HG03097 (cell line): ENCODE data around the gene CIAO1.
"Not testable (repeated sequence)": the region's sequence is repeated elsewhere in the genome, so short reads cannot be mapped to it uniquely, and the experiment has no call there.

Source experiments
- ATAC-seq: cut with Tn5 transposase; IDR thresholded peaks from one replicate; pipeline ENCODE4 v1.9.1; 2021; ENCODE audit not compliant: unreplicated experiment, low FRiP score

Gene CIAO1

DNA sequence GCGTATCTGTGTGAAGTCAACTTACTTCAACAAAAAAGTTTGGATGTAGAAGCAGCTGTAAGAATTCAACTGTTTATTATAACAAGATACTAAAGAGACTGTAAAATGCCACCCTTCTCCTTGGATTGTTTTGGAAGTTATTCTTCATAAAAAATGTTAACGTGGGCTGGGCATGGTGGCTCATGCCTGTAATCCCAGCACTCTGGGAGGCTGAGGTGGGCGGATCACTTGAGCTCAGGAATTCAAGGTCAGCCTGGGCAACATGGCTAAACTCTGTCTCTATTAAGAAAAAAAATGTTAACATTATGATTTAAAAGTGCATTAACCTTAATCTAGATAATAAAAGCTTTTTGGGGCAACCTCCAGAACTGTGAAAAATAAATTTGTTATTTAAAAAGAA, 7.7 kb downstream of the CIAO1 start:
- no peak for ATAC-seq

DNA sequence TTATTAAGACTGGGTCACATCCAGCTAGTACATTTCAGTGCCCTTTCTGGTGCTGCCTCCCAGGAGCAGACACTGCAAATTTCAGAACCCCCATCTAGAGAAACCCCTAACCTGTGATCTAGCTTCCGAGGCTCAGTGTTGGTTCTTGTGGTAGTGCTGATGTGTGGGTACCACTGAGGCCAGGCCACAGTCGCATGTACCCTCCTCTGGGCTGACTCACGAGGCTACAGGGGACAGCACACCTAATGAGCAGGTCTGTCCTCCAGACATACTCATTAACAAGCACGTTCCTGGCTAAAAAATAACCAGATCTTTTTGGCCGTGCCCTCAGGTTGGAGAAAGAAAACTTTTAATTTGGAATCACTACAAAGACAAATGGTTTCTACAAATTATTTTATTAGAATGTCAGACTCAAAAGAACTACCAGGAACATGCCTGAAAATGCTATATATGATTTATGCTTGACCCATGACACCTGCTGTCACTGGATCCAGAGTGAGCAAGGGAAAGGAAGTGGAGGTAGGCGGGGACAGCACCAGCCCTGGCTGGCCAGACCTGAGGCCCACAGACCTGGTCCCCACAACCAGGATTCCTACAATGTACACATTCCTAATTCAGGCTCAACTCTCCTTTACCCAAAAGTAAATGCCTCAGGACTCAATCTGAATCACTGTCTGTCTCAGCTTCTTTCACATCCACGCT, 8.5 kb downstream of the CIAO1 start:
- no peak for ATAC-seq

DNA sequence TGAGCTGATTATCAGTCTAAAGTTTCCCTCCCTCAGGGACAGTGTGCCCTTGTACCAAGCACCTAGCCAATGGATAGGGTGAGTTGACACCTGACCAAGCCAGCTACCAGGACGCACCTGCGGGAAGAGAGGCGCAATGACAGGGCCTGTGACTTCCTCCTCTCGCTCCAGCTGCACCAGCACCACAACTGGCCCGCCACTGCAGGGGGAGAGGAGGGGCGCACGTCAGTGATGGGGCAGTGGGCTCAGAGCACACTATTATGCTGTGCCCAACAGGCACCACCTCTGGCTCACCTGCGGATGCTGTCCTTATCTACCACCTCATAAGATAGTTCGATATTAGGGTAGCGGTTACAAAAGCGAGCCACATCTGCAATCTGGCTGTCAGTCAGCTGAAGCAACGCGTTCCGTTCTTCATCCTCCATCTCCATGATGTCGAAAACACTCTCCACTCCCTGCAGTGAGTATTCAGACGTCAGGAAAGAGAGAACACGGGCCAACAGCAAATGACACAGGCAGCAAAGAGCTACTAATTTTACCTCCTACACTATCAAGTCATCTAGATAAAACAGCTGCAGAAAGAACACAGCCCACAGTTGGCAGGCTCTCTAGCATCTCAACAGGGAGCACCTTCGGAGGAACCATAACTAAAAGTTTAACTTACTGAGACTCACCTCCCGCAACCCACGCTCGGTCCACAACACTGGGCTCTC, 10.9 kb downstream of the CIAO1 start:
- no peak for ATAC-seq

DNA sequence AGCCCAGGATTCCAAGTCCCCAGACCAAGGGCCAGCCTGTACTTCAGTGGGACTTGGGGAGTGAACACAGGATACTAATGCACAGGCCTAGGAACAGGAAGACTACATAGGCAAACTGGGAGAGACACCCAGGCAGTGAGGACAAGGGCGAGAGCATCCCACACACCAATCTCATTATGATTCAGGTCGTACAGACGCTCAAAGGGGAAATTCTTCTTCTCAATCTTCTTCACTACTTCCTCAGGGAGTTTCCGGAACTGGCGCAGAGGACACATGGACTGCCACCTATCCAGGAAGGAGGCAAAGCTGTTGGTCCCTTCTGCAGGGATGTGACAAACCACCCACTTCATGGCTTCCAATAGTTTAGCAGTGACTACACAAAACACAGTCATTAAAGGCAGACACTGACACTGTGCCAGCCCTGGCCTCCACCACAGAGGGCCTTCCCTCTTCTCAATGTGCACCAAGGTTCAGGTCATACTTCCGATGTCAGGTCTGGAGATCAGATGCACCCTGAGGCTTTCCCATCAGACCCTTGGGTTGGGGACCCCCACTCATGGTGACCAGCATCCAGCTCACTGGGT, 21.3 kb downstream of the CIAO1 start:
- no peak for ATAC-seq

DNA sequence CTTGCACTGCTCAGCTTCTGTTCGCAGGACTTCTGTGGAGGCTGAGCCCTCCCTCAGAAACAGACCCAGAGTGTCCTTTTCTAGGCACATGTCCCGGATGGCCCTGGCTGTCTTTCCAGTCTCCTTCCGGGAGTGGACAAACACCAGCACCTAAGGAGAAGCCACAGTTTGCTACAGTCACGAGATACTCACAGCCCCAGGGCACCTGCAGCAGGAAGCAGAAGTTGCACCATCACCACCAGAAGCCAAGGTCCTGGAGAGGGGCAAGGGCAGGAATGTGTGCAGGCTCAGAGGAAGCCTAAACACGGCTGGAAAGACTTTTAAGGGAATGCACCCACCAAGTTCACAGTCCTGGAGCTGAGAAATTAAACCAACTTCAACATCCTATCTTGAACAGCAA, 25.7 kb downstream of the CIAO1 start:
- ATAC-seq = no peak

DNA sequence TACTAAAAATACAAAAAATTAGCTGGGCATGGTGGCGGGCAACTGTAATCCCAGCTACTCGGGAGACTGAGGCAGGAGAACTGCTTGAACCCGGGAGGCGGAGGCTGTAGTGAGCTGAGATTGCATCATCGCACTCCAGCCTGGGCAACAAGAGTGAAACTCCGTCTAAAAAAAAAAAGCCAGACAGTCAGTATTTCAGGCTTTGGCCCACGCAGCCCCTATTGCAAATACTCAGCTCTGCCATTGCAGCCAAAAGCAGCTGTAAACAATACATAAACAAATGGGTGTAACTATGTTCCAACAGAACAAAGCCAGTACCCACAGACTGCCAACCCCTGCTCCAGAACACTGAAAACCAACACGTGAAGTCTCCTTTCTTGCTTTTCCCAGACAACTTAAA, 28.2 kb downstream of the CIAO1 start:
- not testable (repeated sequence) for ATAC-seq

DNA sequence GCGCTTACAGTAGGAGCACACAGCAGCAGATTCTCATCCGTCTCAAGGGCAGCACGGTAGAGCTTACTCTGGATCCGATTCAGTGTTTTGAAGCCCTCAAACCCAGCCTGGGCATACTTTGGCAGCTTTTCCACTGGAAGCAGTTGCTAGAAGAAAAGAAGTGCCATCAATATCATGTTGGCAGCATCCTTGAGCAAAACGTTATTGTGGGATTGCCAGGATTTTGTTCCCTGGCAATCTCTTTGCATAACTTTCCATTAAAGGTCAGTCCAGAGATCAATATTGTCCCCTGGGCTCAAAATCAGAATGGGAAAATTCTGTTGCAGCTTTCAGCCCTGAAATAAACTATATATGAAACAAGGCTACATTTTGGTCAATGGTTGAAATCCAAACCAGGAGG, 30.9 kb downstream of the CIAO1 start:
- ATAC-seq = no peak

DNA sequence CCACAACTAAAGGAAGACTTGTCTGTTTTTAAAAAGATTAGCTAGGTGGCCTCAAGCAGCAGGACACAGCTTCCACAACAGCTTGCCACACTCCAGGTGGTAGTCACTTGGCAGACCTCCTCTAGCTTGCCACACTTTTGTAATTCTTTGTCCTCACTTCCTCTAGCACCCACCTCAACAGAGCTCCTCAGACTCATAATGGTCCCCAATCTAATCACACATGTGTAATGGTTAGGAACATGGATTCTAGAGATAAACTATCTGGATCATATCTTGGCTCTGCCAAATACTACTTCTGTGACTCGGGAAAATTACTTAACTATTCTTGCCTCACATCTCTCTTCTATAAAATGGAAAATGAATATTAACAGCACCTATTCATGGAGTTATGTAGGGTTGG, 35.8 kb downstream of the CIAO1 start:
- no peak for ATAC-seq

DNA sequence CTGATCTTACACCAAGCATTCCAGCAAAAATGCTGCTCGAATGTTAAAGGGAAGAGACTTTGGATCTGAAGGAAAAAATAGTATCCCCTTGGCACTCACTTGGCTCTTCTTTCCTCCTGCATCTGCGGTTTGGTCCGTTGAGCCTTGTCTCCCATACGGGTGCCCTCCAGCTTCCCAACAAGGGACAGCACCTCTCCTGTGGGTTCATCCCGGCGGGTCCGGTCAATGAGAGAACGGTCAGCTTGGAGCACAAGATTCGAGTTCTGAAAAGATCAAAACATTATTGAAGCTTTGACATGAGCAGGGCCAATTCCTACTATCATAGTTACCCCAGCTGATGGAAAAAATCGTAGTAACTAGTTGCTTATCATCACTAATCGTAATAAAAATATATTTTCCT, 38.6 kb downstream of the CIAO1 start:
- ATAC-seq = no peak

DNA sequence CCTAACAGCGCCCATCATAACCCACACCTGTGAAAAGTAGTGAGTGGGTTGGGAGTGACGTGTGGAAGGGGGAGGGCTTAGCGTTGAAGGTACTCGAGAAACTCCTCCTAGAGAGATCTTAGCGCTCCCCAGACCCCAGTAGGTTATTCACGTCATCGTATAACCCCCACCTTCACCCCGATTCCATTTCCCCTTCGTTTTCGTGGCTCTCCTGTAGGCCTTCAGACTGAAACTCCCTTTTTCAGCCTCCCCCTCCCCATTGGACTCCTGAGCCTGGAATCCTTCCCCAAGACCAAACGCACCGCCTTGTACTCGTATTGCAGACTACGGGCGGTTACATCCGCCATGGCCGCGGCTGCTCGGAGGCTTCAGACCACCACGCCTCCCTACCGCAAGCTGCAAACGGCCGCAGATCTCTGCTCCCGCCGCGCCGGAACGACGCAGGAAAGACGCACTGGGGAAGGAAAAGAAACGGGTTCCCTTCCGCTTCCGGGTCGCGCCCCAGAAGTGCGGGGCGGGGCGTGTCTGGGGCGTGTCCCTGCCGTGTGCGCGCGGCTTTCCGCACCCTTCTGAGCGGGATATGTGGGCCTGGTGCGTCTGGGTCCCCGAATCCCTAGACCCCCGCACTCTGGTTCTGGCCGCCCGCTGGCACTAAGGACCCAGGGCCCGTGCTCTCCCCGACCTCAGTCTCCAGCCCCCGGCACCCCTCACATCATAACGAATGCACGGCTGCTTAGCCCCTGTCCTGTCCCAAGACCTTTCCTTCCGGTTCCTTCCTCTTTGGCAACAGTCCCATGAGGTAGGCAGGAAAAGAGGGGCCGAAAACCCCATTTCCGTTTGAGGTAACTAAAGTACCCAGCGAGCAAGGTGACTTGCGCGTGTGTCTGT, 39.3 kb downstream of the CIAO1 start, which contains the start of gene SNRNP200:
Gene SNRNP200 (minus strand): TSS at position 456 of the 888 bp plus-strand sequence. CDS start 109 bp downstream, at position 347.
- peak; percentile 76 for ATAC-seq

DNA sequence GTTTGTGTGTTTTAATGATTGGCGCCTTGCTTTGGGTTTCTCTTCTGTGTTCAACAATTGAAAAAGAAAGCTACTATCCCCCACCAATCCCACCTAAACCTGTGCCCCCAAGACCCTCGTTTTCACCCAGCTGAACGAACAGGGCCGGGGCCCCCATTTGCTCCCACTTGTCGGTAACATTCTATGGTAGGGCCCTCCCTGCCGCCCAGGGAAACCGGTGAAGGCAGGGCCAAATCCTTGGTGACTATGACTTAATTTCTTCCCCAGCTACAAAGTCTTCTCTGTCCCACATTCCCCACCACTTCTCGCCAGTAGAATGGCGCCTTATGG, 39.9 kb downstream of the CIAO1 start:
- no peak for ATAC-seq

DNA sequence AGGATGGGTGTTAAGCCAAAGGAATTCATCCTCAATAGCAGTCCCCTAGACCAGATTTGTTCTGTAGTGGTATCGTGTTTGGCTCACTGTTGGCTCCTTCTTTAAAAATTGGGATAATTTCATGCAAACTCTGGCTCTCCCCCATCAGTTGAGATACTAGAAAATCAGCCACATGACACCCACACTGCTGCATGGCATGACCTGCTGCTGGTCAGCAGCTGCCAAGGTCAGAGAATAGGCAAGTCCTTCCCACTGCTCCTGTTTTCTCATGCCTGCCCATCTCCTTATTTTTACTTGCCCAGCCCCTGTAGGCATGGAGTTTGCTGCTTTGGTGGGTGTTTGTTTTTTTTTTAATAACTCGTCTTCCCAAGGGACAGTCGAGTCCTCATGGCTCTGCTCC, 40.3 kb downstream of the CIAO1 start:
- no peak for ATAC-seq

DNA sequence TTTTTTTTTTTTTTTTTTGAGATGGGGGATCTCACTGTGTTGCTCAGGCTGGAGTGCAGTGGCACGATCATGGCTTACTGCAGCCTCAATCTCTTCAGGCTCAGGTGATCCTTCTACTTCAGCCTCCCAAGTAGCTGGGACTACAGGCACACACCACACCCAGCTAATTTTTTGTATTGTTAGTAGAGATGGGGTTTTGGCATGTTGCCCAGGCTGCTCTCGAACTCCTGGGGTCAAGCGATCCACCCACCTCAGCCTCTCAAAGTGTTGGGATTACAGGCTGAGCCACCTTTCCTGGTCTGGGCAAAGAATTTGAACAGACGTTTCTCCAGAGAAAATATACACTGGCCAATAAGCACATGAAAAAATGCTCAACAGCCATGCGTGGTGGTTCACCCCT, 42.2 kb downstream of the CIAO1 start:
- ATAC-seq = no peak

DNA sequence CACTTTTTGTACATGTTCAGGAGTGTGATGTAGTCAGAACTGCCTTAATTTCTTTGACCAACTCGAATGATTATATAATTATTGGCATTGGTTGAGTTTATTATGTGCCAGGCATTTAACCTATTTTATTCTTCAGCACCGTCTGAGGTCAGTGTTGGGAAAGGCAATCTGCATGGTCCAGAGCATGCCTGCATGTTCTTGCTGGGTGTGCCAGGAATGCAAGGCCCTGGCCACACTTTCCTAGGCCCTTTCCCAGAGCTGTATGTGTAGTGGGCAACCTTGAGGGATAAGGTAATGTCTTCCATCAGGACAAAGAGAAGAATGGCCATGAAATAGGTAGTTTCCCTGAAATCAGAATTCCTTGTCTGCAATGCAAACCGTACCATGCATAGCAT, 49.0 kb downstream of the CIAO1 start:
- no peak for ATAC-seq

DNA sequence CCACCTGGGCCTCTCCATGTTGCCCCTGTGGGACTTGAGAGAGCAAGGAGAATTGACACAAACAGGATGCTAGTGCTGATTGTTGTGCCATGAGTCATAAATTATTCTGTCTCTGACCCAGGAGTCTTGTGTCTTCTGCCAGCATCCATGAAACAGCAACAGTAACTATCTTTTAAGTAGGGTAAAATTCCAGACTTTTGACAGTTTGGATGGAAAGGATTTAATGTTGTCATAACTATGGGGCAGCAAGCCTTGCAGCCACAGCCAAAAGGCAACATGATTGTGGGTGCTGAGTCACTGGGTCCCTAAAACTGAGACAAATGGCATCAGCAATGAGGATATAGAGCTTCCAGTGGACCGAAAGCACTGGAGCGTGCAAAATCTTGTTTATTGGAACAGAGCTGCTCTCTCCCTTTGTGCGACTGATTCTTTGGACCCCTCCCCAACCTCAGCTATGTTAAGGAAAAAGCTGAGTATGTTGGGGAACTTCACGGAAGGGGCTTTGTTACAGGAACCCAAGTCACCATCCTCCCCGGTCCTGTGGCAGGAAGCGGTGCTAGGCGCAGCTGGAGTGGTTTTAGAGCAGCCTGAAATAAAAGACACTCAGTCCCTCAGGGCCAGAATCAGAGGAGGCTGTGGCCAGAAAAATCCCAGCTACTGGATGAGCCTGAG, 49.5 kb downstream of the CIAO1 start:
- no peak for ATAC-seq

DNA sequence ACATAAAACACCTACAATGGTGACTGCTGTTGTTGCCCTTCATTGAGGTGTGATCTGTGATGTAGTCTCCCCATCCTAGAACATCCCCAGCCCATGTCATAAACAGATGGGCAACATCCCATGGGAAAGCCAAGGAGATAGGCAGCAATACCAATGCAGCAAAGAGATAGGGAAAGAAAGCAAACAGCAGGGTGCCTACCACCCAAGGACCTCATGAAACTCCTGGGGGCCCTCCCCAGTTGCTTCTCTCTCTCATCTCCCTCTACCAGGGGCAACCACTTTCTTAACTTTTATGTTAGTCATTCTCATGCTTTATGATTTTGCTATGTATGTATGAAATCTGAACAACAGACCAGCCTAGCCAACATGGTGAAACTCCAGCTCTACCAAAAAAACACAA, 51.0 kb downstream of the CIAO1 start:
- no peak for ATAC-seq

DNA sequence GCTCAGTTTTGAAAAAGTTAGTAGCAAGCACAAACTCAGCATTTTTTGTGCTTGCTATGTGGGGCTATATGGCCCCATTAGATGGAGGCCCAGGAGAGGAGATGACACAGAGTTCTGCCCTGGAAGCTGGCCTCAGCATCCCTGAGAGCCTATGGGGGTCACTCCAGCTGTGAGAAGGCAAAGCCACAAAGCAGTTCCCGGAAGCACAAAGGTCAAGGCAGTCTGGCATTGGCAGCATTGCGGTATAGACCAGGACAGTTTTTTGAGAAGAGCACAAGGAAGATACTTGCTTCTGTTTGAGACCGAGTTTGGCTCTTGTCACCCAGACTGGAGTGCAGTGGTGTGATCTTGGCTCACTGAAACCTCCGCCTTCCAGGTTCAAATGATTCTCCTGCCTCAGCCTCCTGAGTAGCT, 51.6 kb downstream of the CIAO1 start:
- ATAC-seq = no peak

DNA sequence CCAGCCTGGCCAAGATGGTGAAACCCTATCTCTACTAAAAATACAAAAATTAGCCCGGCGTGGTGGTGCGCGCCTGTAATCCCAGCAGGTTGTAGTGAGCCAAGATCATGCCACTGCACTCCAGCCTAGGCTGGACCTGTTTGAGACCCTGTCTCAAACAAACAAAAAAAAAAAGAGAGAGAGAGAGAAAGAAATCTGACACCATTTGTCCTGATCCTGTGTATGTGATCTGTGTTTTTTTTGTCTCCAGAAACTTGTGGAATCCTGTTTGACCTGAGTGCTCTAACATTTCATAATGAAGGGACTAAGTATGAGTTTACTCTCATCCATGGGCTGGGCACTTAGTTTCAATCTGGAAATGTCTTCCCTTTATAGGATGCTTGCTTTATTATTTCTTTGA, 52.7 kb downstream of the CIAO1 start:
- no peak for ATAC-seq

DNA sequence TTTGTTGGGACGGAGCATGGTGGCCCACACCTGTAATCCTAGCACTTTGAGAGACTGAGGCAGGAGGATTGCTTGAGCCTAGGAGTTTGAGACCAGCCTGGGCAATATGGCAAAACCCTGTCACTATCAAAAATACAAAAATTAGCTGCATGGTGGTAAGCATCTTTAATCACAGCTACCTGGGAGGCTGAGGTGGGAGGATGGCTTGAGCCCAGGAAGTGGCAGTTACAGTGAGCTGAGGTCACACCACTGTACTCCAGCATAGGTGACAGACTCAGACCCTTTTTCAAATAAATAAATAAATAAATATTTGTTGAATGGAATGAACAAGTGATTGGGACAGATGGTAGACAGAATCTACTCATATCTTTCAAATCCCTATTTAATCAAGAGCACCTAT, 53.4 kb downstream of the CIAO1 start:
- ATAC-seq = no peak

DNA sequence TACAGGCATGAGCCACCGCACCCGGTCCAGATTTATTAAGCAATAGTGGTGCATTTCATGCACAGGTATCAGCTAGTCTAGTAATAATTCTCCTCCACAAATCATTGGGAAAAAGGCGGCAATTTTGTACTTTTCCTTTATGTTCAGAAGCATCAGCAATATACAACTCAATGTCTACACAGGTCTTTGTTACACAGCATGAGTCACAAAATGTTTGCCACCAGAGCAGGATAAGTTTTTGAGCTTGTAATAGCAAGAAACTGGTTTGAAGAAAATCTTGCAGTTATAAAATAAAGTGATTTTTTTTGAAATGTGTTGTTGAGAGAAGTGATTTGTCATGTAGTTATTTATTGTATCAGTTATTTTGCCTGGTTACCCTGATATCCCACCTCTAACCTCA, 54.3 kb downstream of the CIAO1 start:
- no peak for ATAC-seq
